Endothelial cell of umbilical vein (primary cell): ENCODE measurements around the gene CORO2B. TPM values are rescaled to one million over a fixed set of nuclear protein-coding genes. Genes with fewer than 3 reads are reported as not detected.

Experiments used
- BruUV-seq: library from RNA; stranded (reverse); fragments of 400-500 nt; replicated peaks from 2 replicates; lab custom pipeline; 2021; lab: Mats Ljungman, UMichigan
- CTCF ChIA-PET: fragments of 300-600, 350-600 bp; sonication (Branson Sonifier 250); formaldehyde crosslinking; loops from one replicate; lab custom pipeline; 2021; ENCODE audit warnings: antibody characterized with exemption, inconsistent platforms; lab: Charles Lee
- POLR2A ChIA-PET: fragments of 300-600, 350-600 bp; sonication (Branson Sonifier 250); formaldehyde crosslinking; loops from one replicate; lab custom pipeline; 2021; ENCODE audit warnings: antibody characterized with exemption, inconsistent platforms; lab: Charles Lee
- DNase-seq: peaks from one replicate; pipeline ENCODE4 v3.0.0-alpha.2; 2011; ENCODE audit warnings: low read depth, low spot score
- FAIRE-seq: peaks from 2 replicates; lab custom pipeline; 2011; peaks lifted over from hg19 to GRCh38; lab: Jason Lieb, UNC
- H2AFZ ChIP-seq: 2 replicates; pipeline ENCODE4 v1.6.0; 2012; ENCODE audit warnings: low read depth, low read length, control low read depth, inconsistent platforms
- H3K27ac ChIP-seq: 2 replicates; pipeline ENCODE4 v1.5.1; 2011; ENCODE audit warnings: low read depth, mild to moderate bottlenecking, control low read depth, low read length, moderate library complexity; ENCODE audit not compliant: insufficient read depth
- H3K27me3 ChIP-seq, 2 experiments: 2 replicates each; pipeline versions ENCODE4 v1.6.0 to v1.6.1; 2011; ENCODE audit warnings: low read length in 2 of 2, mixed read lengths in 1 of 2; ENCODE audit not compliant: control insufficient read depth in 2 of 2, insufficient read depth in 2 of 2
- H3K36me3 ChIP-seq, 2 experiments: 2 replicates in 1 of 2; 3 replicates in 1 of 2; pipeline ENCODE4 v1.5.1; 2011; ENCODE audit warnings: low read length in 2 of 2, mild to moderate bottlenecking in 1 of 2, moderate library complexity in 1 of 2; ENCODE audit not compliant: control insufficient read depth in 2 of 2, insufficient read depth in 2 of 2; ENCODE audit errors: extremely low read depth in 1 of 2
- H3K4me1 ChIP-seq: 3 replicates; pipeline ENCODE4 v1.5.1; 2011; ENCODE audit warnings: mild to moderate bottlenecking, low read length; ENCODE audit not compliant: control insufficient read depth, insufficient read depth; ENCODE audit errors: extremely low read depth
- H3K4me2 ChIP-seq: 2 replicates; pipeline ENCODE4 v1.6.1; 2011; ENCODE audit warnings: low read length, control low read depth, mixed read lengths; ENCODE audit not compliant: insufficient read depth
- H3K4me3 ChIP-seq, 3 experiments: fragments of 200-600 bp in 1 of 3; sonication (generic), shearing (Covaris generic) in 1 of 3; replicated peaks in 1 of 3; 2 replicates each; pipeline ENCODE4 v1.5.1; 2011 to 2016; ENCODE audit warnings: control low read depth in 3 of 3, low read length in 3 of 3, mild to moderate bottlenecking in 2 of 3, inconsistent platforms in 1 of 3, low read depth in 1 of 3, moderate library complexity in 1 of 3; ENCODE audit not compliant: insufficient read depth in 1 of 3
- H3K79me2 ChIP-seq: 2 replicates; pipeline ENCODE4 v1.6.0; 2012; ENCODE audit warnings: low read length, inconsistent platforms; ENCODE audit not compliant: control insufficient read depth, insufficient read depth
- H3K9ac ChIP-seq: replicated peaks from 2 replicates; pipeline ENCODE3; 2011; ENCODE audit warnings: low read length, control low read depth; ENCODE audit not compliant: insufficient read depth; ENCODE audit errors: extremely low read depth
- H3K9me1 ChIP-seq: replicated peaks from 3 replicates; pipeline ENCODE4 v1.6.0; 2011; ENCODE audit warnings: mild to moderate bottlenecking, low read length; ENCODE audit not compliant: control insufficient read depth, insufficient read depth; ENCODE audit errors: extremely low read depth
- H3K9me3 ChIP-seq: replicated peaks from 2 replicates; pipeline ENCODE4 v1.5.1; 2012; ENCODE audit warnings: low read length, inconsistent platforms; ENCODE audit not compliant: control insufficient read depth, insufficient read depth
- H4K20me1 ChIP-seq: replicated peaks from 2 replicates; pipeline ENCODE3; 2011; ENCODE audit warnings: mild to moderate bottlenecking, low read length; ENCODE audit not compliant: control insufficient read depth, insufficient read depth; ENCODE audit errors: extremely low read depth
- CTCF ChIP-seq, 2 donors: IDR thresholded peaks; 1 replicate in 1 of 2; 2 replicates in 1 of 2; pipeline ENCODE4 v1.5.1; 2011; ENCODE audit warnings: low read length in 2 of 2, mild to moderate bottlenecking in 2 of 2, moderate library complexity in 2 of 2, control low read depth in 1 of 2, inconsistent platforms in 1 of 2, low read depth in 1 of 2; ENCODE audit not compliant: insufficient read depth in 1 of 2; ENCODE audit errors: extremely low read depth in 1 of 2
- EZH2 ChIP-seq: IDR thresholded peaks from 2 replicates; pipeline ENCODE4 v1.6.1; 2012; ENCODE audit warnings: borderline replicate concordance, low read depth, mild to moderate bottlenecking, moderate library complexity, low read length, inconsistent platforms; ENCODE audit not compliant: severe bottlenecking
- FOS ChIP-seq: IDR thresholded peaks from 2 replicates; pipeline ENCODE4 v1.6.1; 2011; ENCODE audit warnings: mild to moderate bottlenecking, low read length, moderate library complexity, borderline replicate concordance; ENCODE audit not compliant: insufficient read depth
- GATA2 ChIP-seq: IDR thresholded peaks from 2 replicates; pipeline ENCODE4 v1.7.0; 2011; ENCODE audit warnings: low read depth, mild to moderate bottlenecking, moderate library complexity, mixed read lengths, low read length; ENCODE audit not compliant: insufficient read length, insufficient read depth
- JUN ChIP-seq: IDR thresholded peaks from 2 replicates; pipeline ENCODE4 v1.6.1; 2011; ENCODE audit warnings: borderline replicate concordance, low read depth; ENCODE audit not compliant: insufficient read length, insufficient read depth
- MAX ChIP-seq: IDR thresholded peaks from 2 replicates; pipeline ENCODE4 v1.6.1; 2011; ENCODE audit not compliant: insufficient read depth, insufficient read length
- MYC ChIP-seq: IDR thresholded peaks from one replicate; pipeline ENCODE4 v1.6.1; 2011; ENCODE audit warnings: mild to moderate bottlenecking, low read depth, low read length
- POLR2A ChIP-seq: IDR thresholded peaks from 2 replicates; pipeline ENCODE4 v1.6.1; 2012; ENCODE audit warnings: low read depth, mild to moderate bottlenecking, control low read depth, low read length
- POLR2AphosphoS5 ChIP-seq: IDR thresholded peaks from 2 replicates; pipeline ENCODE4 v1.6.1; 2012; ENCODE audit warnings: low read depth, mild to moderate bottlenecking, control low read depth, low read length, moderate library complexity; ENCODE audit not compliant: insufficient read depth
- dilution Hi-C: fragments of 300-500 bp; cut with MboI; formaldehyde crosslinking; loops from one replicate; pipeline ENCODE4 v1.15.0; 2019; ENCODE audit warnings: low sequenced_read_pairs; ENCODE audit not compliant: extremely low pct_ligation_motif_present
- intact Hi-C: fragments of 100-400 bp; cut with micrococcal nuclease; formaldehyde crosslinking; loops from one replicate; pipeline ENCODE4 v1.10.0; 2022
- polyA plus RNA-seq, 4 experiments: library from polyadenylated mRNA; depleted of rRNA in 3 of 4; stranded (reverse) in 3 of 4; unstranded in 1 of 4; fragments of >200 nt; gene quantifications; 2 replicates each; pipeline versions ENCODE4 v1.2.1 to v1.2.3, GENCODE V29; 2011 to 2012; ENCODE audit warnings: missing spikeins in 1 of 4
- total RNA-seq: library from RNA; stranded (reverse); gene quantifications from 2 replicates; pipeline ENCODE4 v1.2.3, GENCODE V29; 2021

CORO2B gene
- total and polyA plus RNA-seq, 2 donors (not counting 3 experiments of a cell fraction or from before 2014, with no cell fraction given) = 2.4 to 3.7 TPM

DNA sequence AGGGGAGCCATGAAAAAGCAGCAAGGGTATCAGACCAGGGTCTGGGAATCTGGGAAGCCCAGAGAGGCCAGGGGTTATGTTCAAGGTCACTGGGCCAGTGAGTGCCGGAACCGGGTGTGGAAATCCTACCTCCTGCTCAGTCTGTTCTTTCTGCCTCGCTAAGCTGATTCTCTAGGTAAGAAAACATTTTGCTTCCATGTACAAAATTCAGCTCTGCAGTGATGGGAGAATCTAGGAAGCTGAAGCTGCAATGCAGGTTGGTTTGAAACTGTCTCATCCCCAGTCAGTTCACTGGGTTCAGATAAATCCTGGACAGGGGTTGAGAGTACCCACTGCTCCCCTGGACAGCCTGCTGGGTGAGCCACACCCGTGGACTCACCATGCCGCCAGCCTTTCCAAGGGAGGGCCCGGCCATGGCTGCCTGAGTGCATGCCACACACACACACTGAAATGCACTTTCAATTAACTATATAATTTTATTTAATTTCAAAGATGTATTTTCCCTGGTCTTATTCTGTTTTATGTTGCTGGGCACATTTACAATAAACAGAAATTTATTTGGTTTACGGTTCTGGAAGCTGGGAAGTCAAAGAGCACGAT, 108.4 kb downstream of the CORO2B start:
- no peaks in the 10 kb centered on the region for H3K36me3 ChIP-seq
- H3K4me2 ChIP-seq = no peak overlapping the region
- TF ChIP-seq EZH2 (no peak), POLR2A (no peak), GATA2 (no peak), JUN (no peak), FOS (no peak), MYC (no peak), CTCF (IDR thresholded peaks at IDR 0.05; ENCODE audit: extremely low read depth in 1 of 2, insufficient read depth in 1 of 2, low read depth in 1 of 2, low read length in 2 of 2) (no peak), MAX (no peak), POLR2AphosphoS5 (no peak)
- no peak overlapping the region for H2AFZ ChIP-seq
- no peaks in the 10 kb centered on the region for H3K79me2 ChIP-seq
- no peak for DNase-seq
- no peaks in the 10 kb centered on the region for H3K4me1 ChIP-seq
- ChIA-PET CTCF (interaction anchor here (2.7 kb wide), 1 partner anchor 14 kb away, joined by 7 read pairs; no protein-coding TSS in a partner anchor), POLR2A (no interaction called here)
- dilution Hi-C loops = no loop called here
- intact Hi-C loops = no loop called here
- no peak overlapping the region for H3K27ac ChIP-seq
- no TSS peak for BruUV-seq
- H3K9me3 ChIP-seq = no peaks in the 10 kb centered on the region
- no peak for FAIRE-seq
- H3K9me1 ChIP-seq = no peaks in the 10 kb centered on the region
- H4K20me1 ChIP-seq = no peaks in the 10 kb centered on the region
- H3K27me3 ChIP-seq = peaks cover 8 to 9% of the 10 kb centered on the region in 2 experiments
- H3K4me3 ChIP-seq = no peak overlapping the region
- H3K9ac ChIP-seq = no peak overlapping the region
